ENCODE measurements around the gene NMT1. TPM values are rescaled to one million over a fixed set of nuclear protein-coding genes. Genes with fewer than 3 reads are reported as not detected.

Gene NMT1
- total RNA-seq, 2 donors from 2014 or later, result 68.0 to 127 TPM

GRCh38 chr17:45031231-45032173, 29.6 kb upstream of the NMT1 start:
- H3K9ac ChIP-seq (ENCODE audit: low read depth in 2 of 2, low read length in 2 of 2), result no peak overlapping the region
- no peak for DNase-seq
- no peak overlapping the region for H3K27ac ChIP-seq
- no peak overlapping the region for H3K4me3 ChIP-seq
- H3K27me3 ChIP-seq, result no peaks in the 10 kb centered on the region
- intact Hi-C loops (cut with DNase I), result no loop called here
- no peak for TF ChIP-seq CTCF (IDR thresholded peaks at IDR 0.05)
- no peaks in the 10 kb centered on the region for H3K4me1 ChIP-seq
- no peaks in the 10 kb centered on the region for H3K9me3 ChIP-seq
- no peaks in the 10 kb centered on the region for H3K36me3 ChIP-seq

DNA sequence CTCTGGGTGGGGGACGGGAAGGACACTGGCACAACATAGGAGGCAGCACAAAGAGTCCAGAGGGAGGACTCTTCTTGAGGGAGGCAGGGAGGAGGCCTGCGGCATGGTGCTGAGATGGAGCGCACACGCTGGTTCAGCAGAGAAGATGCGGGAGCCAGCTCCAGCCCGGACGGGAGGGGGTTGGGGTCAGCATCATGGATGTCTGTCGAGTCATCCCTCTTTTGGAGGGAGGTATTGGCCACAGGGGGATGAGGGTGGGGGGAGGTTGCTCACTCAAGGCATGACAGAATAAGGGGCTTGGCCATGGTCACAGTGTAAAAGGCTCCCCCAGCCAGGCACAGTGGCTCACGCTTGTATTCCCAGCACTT, 29.0 kb upstream of the NMT1 start:
- intact Hi-C loops (cut with DNase I), result no loop called here
- no peaks in the 10 kb centered on the region for H3K36me3 ChIP-seq

GRCh38 chr17:45034599-45034998, 26.5 kb upstream of the NMT1 start:
- TF ChIP-seq CTCF (IDR thresholded peaks at IDR 0.05), result no peak
- H3K9me3 ChIP-seq, result no peaks in the 10 kb centered on the region
- no peaks in the 10 kb centered on the region for H3K36me3 ChIP-seq
- no peak overlapping the region for H3K4me3 ChIP-seq
- H3K4me1 ChIP-seq, result no peaks in the 10 kb centered on the region
- intact Hi-C loops (cut with DNase I), result no loop called here
- H3K27ac ChIP-seq, result no peak overlapping the region
- no peak for DNase-seq
- H3K9ac ChIP-seq (ENCODE audit: low read depth in 2 of 2, low read length in 2 of 2), result no peak overlapping the region
- no peaks in the 10 kb centered on the region for H3K27me3 ChIP-seq

More for the DNA sequence above, 29.0 kb upstream of the NMT1 start:
- Histone ChIP-seq H3K27ac (no peak overlapping the region), H3K27me3 (no peaks in the 10 kb centered on the region), H3K9me3 (no peaks in the 10 kb centered on the region), H3K4me3 (no peak overlapping the region), H3K9ac (ENCODE audit: low read depth in 2 of 2, low read length in 2 of 2) (peak overlapping the region in 1 of 2 donors; percentile 2), H3K4me1 (no peaks in the 10 kb centered on the region)
- DNase-seq, result no peak
- no peak for TF ChIP-seq CTCF (IDR thresholded peaks at IDR 0.05)

- intact Hi-C loops (cut with DNase I), result no loop called here
- Histone ChIP-seq H3K4me1 (no peaks in the 10 kb centered on the region), H3K27me3 (no peaks in the 10 kb centered on the region), H3K27ac (peak overlapping the region; percentile 37), H3K36me3 (no peaks in the 10 kb centered on the region), H3K9me3 (no peaks in the 10 kb centered on the region), H3K9ac (ENCODE audit: low read depth in 2 of 2, low read length in 2 of 2) (no peak overlapping the region), H3K4me3 (no peak overlapping the region)
- DNase-seq, result no peak
- TF ChIP-seq CTCF (IDR thresholded peaks at IDR 0.05), result no peak
Observed at GRCh38 chr17:45035848-45036247, 25.3 kb upstream of the NMT1 start.

- Histone ChIP-seq H3K9me3 (no peaks in the 10 kb centered on the region), H3K4me1 (no peaks in the 10 kb centered on the region), H3K36me3 (no peaks in the 10 kb centered on the region), H3K4me3 (no peak overlapping the region), H3K9ac (ENCODE audit: low read depth in 2 of 2, low read length in 2 of 2) (peak overlapping the region in 1 of 2 donors; percentile 28), H3K27ac (peak overlapping the region; percentile 37), H3K27me3 (no peaks in the 10 kb centered on the region)
- peak; percentile 65 for DNase-seq
- TF ChIP-seq CTCF (IDR thresholded peaks at IDR 0.05), result no peak
- intact Hi-C loops (cut with DNase I), result no loop called here
Observed at GRCh38 chr17:45036691-45037090, 24.4 kb upstream of the NMT1 start.

Measured in colonic mucosa (tissue), 4 donors.